NCI-H2171 treated with DMSO at 0.1 percent for 48 hours (cell line): ENCODE results near the gene CAB39L.
"Not testable (repeated sequence)": the region's sequence is repeated elsewhere in the genome, so short reads cannot be mapped to it uniquely, and the experiment has no call there.

Experiments used
- DNase-seq: peaks from one replicate; lab custom pipeline; 2025; lab: John Stamatoyannopoulos, UW

CAB39L gene

DNA sequence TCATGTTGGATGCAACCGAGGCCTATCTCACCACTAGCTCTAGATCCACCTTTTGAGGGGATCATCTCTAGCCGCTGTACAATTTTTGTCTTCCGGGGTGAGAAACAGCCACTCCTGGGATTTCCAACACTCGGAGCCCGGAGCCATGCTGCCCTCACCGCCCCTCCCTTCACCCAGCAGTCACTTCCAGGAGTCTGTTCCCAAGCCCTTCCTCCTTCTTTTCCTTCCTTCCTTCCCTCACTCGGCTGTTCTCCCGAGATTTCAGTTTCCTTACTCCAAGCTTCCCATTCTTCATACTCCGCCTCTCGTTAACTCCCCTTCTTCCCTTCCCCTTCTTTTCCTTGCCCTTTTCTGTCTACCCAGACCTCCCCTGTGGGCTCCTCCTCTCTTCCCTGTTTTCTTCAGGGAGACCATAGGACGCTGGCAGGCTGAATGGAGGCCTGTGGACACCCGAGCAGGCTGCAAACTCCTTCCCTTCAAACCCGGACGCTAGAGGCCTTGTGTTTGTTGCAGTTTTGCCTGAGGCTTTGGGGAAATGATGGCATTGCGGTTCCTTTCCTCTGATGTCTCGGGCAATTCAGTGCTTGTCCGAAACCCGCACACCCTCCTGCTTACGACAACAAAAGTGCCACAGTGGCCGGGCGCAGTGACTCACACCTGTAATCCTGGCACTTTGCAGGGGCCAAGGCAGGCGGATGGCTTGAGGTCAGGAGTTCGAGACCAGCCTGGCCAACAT is 96.0 kb downstream of the CAB39L start:
- no peak for DNase-seq

GRCh38 chr13:49346460-49346859 is 97.4 kb downstream of the CAB39L start:
- DNase-seq: no peak

DNA sequence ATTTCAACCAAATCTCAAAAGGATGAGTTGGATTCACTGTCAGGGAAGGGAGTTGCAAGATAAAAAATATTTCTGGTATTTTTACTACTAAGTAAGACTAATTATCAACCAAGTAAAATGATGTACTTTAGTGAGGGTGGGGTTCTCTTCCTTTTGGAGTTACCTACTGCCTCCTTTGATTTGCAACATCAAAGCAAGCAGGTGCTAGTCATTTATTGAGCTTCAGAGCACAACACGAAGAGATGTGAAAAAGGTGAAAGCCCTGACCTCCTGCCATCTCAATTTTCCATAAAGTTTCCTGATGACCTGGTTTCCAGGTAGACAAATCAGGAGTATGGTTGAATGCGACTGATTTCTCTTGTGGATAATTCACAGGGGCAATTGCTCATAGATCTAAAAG is 100.1 kb downstream of the CAB39L start:
- no peak for DNase-seq

- no peak for DNase-seq
These were observed 100.6 kb downstream of the CAB39L start for GRCh38 chr13:49343255-49343654.

GRCh38 chr13:49342454-49342853 is 101.4 kb downstream of the CAB39L start:
- no peak for DNase-seq

GRCh38 chr13:49341941-49342340 is 101.9 kb downstream of the CAB39L start:
- no peak for DNase-seq

DNA sequence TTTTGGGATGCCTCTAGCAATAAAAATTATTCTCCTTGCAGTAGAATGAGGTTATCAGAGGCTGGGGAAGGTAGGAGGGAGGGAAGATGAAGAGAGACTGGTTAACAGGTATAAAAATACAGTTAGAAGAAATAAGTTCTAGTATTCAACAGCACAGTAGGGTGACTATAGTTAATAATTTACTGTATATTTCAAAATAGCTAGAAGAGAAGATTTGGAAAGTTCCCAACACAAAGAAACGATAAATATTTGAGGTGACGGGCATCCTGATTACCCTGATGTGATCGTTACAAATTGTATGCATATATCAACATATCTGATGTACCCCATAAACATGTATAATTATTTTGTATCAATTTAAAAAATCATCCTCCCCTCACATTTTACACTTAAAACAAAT is 102.3 kb downstream of the CAB39L start:
- no peak for DNase-seq

DNA sequence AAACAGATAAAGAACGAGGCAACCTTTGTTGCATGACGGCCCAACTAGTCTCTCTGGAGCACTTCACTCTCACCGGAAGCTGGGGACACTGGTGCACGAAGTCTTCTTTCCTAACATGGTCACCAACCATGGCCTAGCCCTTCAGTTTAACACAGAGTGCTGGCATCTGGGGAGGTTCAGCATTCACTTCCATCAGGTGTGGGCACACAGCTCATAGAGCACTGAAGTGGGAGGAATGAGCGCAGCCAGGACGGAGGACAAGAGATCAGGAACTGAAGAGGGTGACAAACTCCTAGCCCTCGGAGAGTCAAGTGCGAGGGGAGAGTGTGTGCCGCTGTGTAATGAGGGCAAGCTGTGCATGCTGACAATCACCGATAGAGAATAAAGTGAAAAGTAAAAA is 103.7 kb downstream of the CAB39L start:
- no peak for DNase-seq

GRCh38 chr13:49336655-49337054 is 107.2 kb downstream of the CAB39L start:
- no peak for DNase-seq

GRCh38 chr13:49330546-49330864 is 113.4 kb downstream of the CAB39L start:
- no peak for DNase-seq

- no peak for DNase-seq
These were observed 113.9 kb downstream of the CAB39L start for GRCh38 chr13:49329831-49330545.

- not testable (repeated sequence) for DNase-seq
These were observed 116.7 kb downstream of the CAB39L start for GRCh38 chr13:49327145-49327544.

- DNase-seq: no peak
These were observed 117.5 kb downstream of the CAB39L start for GRCh38 chr13:49326222-49326917.

DNA sequence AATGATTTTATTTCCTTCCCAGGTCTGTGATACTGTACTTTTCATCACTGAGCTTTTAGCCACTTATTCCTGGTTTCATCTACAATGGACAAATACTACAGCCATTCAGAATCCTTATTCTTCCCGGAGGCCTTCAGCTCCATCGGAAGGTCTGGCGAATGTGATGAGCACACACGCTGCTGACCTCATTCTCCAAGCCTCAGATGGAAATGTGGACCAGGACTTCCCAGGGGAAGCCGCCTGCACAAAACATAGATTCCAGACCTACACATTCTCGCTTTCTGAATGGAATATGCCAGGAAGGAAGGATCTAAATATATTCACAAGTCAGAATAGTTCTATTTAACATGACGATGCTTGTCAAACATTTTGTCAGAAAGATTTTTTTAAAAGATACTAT is 120.5 kb downstream of the CAB39L start:
- DNase-seq: no peak

GRCh38 chr13:49322702-49323101 is 121.2 kb downstream of the CAB39L start:
- no peak for DNase-seq

GRCh38 chr13:49320975-49321374 is 122.9 kb downstream of the CAB39L start:
- no peak for DNase-seq

DNA sequence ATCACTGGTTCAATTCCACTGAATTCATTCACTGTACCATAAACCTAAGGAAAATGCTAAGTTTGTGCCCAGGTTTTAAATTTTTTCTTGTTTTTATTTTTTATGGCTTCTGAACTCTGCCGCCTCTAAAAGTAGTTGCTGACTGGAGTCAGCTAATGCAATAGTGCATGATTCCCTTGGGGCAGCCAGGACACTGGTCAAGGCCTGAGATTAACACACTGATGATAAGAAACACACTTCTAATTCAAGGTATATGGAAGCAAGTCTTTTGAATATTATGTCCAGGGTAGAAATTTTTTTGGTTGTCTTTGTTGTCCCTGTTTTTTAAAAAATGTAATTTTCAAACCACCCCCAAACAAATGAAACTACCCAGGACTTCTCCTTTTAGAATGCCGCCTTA is 123.9 kb downstream of the CAB39L start:
- DNase-seq: no peak

DNA sequence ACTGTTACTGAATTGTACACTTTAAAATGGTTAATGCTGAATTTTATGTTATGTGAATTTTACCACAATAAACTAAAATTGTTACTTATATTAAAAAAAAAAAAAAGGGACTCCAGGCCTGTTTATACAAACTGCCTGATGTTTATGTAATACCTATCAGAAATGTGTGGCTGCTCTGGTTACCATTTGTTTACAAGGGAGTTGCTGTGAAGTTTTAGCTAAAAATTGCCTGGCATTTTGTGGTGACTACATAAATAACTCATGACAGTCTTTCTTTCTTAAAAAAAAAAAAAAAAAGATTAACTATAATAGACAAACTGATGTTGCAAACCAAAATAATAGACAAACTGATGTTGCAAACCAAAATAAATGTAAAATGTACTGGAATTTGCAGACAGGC is 124.3 kb downstream of the CAB39L start:
- DNase-seq: no peak

DNA sequence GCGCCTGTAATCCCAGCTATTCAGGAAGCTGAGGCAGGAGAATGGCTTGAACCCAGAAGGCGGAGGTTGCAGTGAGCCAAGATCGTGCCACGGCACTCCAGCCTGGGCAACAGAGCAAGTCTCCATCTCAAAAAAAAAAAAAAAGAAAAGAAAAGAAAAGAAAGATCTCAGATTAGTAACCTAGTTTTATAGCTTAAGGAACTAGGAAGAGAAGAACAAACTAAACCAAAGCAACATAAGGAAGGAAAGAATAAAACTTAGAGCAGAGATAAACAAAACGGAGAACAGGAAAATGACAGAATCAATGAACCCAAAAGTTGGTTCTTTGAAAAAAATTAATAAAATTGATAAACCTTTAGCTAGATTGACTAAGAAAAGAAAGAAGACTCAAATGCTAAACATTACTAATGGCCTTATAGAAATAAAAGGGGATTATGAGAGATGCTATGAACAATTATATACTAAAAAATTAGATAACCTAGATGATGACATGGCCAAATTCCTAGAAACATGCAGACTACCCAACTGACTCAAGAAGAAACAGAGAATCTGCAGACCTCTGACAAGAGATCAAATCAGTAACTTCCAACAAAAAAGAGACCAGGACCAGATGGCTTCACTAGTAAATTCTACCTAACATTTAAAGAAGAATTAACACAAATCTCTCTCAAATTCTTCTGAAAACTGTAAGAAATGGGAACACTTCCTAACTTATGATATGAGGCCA is 127.9 kb downstream of the CAB39L start:
- DNase-seq: no peak

DNA sequence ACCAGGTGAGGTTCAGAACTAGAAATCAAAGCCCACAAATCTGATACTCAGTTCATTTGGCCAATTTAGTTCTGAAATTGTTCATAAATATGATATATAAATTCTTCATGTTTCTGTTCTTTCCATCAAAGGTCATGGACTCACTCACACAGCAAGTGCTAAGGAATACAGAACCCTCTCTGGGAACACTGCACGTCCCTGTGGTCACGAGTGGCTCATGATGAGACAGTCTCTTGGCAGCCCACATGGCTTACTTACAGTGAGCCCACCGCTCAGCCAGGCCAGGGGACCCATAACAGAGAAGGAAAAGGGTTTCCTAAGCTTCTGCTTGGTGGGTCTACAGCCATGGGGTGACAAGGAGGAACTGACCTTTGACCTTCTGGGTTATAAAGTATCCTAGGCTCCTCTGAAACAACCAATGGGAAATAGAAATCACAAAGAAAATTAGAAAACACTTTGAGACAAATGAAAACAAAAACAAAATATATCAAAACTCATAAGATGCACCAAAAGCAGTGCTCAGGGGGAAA is 128.8 kb downstream of the CAB39L start:
- no peak for DNase-seq

- no peak for DNase-seq
These were observed 129.5 kb downstream of the CAB39L start for GRCh38 chr13:49314344-49314882.

DNA sequence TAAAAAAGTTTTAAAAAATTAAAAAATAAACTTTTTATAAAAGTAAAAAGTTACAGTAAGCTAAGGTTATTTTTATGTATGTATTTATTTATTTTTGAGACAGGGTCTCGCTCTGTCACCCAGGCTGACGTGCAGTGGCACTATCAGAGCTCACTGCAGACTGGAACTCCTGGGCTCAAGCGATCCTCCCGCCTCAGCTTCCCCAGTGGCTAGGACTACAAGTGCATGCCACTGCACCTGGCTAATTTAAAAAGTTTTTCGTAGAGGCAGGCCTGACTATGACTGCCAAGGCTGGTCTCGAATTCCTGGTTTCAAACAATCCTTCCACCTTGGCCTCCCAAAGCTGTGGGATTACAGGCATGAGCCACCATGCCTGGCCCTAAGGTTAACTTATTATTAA is 132.0 kb downstream of the CAB39L start:
- DNase-seq: no peak
